Mesothelial cell of epicardium (in vitro differentiated cells): ENCODE results near the gene ZFYVE9. TPM values are rescaled to one million over a fixed set of nuclear protein-coding genes. Genes with fewer than 3 reads are reported as not detected.

Experiments
- DNase-seq, 2 experiments: peaks; one replicate each; pipeline ENCODE4 v3.0.0; 2021; ENCODE audit warnings: low spot score in 2 of 2; ENCODE audit not compliant: unreplicated experiment in 2 of 2
- H3K27ac Mint-ChIP-seq: 2 replicates; pipeline ENCODE4 v1.8.0; 2021; ENCODE audit warnings: mixed read lengths
- H3K27me3 Mint-ChIP-seq: 2 replicates; pipeline ENCODE4 v1.8.0; 2021; ENCODE audit warnings: low read depth, mixed read lengths
- H3K36me3 Mint-ChIP-seq: 2 replicates; pipeline ENCODE4 v1.8.0; 2021; ENCODE audit warnings: mixed read lengths
- H3K4me1 Mint-ChIP-seq: 2 replicates; pipeline ENCODE4 v1.8.0; 2021; ENCODE audit warnings: mixed read lengths
- H3K4me3 Mint-ChIP-seq: 2 replicates; pipeline ENCODE4 v1.8.0; 2021; ENCODE audit warnings: mild to moderate bottlenecking, moderate library complexity, mixed read lengths
- H3K9me3 Mint-ChIP-seq: 2 replicates; pipeline ENCODE4 v1.8.0; 2021; ENCODE audit warnings: mixed read lengths
- total RNA-seq: library from RNA; stranded (reverse); gene quantifications from 3 replicates; pipeline ENCODE4 v1.2.1, GENCODE V29; 2021
- TF ChIP-seq, protein P1 (sequence below): fragments of 200-600 bp; sonication (generic); IDR thresholded peaks from one replicate; pipeline ENCODE4 v1.5.0; 2021; ENCODE audit warnings: antibody characterized with exemption; ENCODE audit not compliant: unreplicated experiment

Gene ZFYVE9
- total RNA-seq, 1 donor from 2014 or later, result 33.3 TPM

DNA sequence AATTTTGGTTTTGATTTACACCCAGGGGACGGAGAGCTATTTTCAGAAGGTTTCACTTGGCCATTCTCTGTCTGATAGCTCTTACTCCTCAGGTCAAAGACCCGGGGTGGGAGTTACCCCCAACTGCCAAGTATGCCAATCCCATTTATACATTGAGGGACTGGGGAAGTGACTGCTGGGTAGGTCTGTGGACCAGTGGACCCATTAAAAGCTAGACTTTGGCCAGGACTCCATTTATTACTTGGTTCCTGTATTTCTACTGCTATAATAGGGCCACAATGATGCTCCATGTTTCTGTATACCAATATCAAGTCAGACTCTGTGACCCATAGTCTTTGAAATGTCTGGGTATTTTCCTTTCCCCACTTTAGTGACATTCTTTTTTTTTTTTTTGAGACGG is 14.6 kb downstream of the ZFYVE9 start:
- TF ChIP-seq, protein P1, sequence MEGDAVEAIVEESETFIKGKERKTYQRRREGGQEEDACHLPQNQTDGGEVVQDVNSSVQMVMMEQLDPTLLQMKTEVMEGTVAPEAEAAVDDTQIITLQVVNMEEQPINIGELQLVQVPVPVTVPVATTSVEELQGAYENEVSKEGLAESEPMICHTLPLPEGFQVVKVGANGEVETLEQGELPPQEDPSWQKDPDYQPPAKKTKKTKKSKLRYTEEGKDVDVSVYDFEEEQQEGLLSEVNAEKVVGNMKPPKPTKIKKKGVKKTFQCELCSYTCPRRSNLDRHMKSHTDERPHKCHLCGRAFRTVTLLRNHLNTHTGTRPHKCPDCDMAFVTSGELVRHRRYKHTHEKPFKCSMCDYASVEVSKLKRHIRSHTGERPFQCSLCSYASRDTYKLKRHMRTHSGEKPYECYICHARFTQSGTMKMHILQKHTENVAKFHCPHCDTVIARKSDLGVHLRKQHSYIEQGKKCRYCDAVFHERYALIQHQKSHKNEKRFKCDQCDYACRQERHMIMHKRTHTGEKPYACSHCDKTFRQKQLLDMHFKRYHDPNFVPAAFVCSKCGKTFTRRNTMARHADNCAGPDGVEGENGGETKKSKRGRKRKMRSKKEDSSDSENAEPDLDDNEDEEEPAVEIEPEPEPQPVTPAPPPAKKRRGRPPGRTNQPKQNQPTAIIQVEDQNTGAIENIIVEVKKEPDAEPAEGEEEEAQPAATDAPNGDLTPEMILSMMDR, result no peak
- DNase-seq, result no peak

DNA sequence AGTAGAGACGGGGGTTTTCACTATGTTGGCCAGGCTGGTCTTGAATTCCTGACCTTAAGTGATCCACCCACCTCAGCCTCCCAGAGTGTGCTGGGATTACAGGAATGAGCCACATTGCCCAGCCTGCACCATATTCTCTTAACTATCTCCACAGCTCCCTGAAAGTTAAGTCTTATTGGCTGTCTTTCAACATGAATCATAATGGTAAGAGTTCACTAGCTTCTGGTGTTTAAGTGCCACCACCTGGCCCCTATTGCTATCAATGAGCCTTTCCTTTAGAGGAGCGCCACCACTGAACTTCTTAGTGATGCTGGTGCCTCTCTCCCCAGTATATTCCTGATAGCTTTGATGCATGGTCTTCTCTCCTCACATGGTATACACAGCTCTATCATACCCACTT is 15.7 kb downstream of the ZFYVE9 start:
- Mint-ChIP-seq H3K27me3 (no peaks in the 10 kb centered on the region), H3K9me3 (peaks cover 12% of the 10 kb centered on the region), H3K36me3 (peaks cover 17% of the 10 kb centered on the region), H3K27ac (no peak overlapping the region), H3K4me1 (no peaks in the 10 kb centered on the region), H3K4me3 (no peak overlapping the region)
- no peak for DNase-seq
- TF ChIP-seq, protein P1, result no peak

More for the DNA sequence above, 14.6 kb downstream of the ZFYVE9 start:
- no peak overlapping the region for H3K4me3 Mint-ChIP-seq
- peaks cover 9% of the 10 kb centered on the region for H3K9me3 Mint-ChIP-seq
- peaks cover 13% of the 10 kb centered on the region for H3K36me3 Mint-ChIP-seq
- no peaks in the 10 kb centered on the region for H3K4me1 Mint-ChIP-seq
- no peak overlapping the region for H3K27ac Mint-ChIP-seq
- no peaks in the 10 kb centered on the region for H3K27me3 Mint-ChIP-seq

DNA sequence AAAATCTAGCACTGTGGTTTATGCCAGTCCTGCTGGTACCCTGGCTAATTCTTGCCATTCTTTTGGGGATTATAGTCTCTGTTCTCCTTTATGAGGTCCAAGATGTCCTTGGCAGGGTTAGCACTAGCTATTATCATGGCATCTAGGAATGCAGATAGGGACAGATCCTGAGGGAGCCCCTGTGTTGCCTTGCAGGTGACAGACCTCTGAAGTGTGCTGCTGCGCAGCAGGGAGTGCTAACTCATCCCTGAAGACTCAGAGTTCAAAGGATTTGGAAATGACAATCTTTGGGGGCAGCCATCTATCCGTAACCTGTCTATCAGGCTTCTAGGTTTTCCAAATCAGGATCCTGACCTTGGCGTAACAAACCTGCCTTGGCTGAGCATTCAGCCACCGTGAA is 16.3 kb downstream of the ZFYVE9 start:
- Mint-ChIP-seq H3K27me3 (no peaks in the 10 kb centered on the region), H3K27ac (no peak overlapping the region), H3K4me1 (no peaks in the 10 kb centered on the region), H3K4me3 (no peak overlapping the region), H3K9me3 (peaks cover 16% of the 10 kb centered on the region), H3K36me3 (peaks cover 19% of the 10 kb centered on the region)
- no peak for DNase-seq
- TF ChIP-seq, protein P1, result no peak

DNA sequence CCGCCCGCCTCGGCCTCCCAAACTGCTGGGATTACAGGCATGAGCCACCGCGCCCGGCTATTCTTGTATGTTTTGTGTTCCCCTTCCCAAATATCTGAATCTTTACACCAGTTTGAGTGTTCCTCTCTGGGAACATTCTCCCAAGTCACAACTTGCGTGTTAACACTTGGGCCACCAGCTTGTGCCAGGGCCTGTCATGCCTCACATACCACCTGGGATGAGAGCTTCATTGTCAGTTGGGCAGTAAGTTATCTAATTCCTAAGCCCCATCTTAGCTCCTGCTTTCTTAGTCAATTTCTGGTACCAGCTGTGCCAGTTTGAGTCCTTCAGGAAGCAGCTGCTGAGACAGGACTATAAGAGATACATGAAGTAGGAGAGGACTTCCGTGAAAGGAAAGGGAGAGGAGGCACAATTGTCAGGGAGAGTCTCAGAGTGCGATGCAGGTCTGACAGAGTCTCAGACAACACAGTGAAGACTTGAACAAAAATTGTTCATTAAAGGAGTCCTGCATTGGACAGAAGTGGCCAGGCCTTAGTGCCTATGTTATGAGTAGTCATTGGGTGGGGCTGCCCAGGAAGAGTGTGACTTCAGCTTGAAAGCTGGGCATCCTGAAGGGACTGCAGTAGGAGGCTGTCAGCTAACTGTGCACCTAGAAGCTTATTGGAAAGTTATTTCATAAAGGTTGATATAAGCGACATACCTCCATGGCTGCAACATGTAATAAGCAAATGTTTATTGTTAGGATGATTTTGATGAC is 17.3 kb downstream of the ZFYVE9 start:
- Mint-ChIP-seq H3K36me3 (peaks cover 19% of the 10 kb centered on the region), H3K27ac (no peak overlapping the region), H3K27me3 (no peaks in the 10 kb centered on the region), H3K4me3 (no peak overlapping the region), H3K4me1 (no peaks in the 10 kb centered on the region), H3K9me3 (peaks cover 16% of the 10 kb centered on the region)
- TF ChIP-seq, protein P1, result no peak
- DNase-seq, result no peak

DNA sequence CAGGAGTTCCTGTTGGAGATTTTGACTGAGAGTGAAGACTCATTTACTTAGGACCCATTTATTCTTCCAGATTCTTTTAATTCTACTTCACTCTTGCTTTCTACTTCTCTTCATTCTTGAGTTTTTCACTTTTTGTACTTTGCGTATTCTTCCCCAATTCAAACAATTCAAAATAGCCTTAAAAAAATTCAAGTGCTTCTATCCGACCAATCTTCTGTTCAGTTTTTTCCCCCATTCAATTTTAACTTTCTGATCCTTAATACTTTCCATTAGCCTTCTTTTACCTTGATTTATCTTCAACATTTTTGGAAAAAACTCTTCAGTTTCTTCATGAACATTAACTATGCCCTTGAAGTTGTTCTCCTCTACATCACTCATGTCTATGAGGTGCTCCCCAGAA is 21.1 kb downstream of the ZFYVE9 start:
- no peaks in the 10 kb centered on the region for H3K27me3 Mint-ChIP-seq

More for the DNA sequence above, 21.1 kb downstream of the ZFYVE9 start:
- H3K4me3 Mint-ChIP-seq, result no peak overlapping the region
- no peak for DNase-seq
- H3K4me1 Mint-ChIP-seq, result no peaks in the 10 kb centered on the region
- H3K9me3 Mint-ChIP-seq, result peaks cover 11% of the 10 kb centered on the region
- peaks cover 17% of the 10 kb centered on the region for H3K36me3 Mint-ChIP-seq
- TF ChIP-seq, protein P1, result no peak
- no peak overlapping the region for H3K27ac Mint-ChIP-seq
